Transverse colon (tissue), 4 donors: ENCODE data around the gene CCN5. TPM values are rescaled to one million over a fixed set of nuclear protein-coding genes. Genes with fewer than 3 reads are reported as not detected.
"Not testable (repeated sequence)": the region's sequence is repeated elsewhere in the genome, so short reads cannot be mapped to it uniquely, and the experiment has no call there.

Experiments used
- DNase-seq: peaks from one replicate; pipeline ENCODE4 v3.0.0-alpha.2; 2019
- H3K27ac ChIP-seq, 4 donors: fragments of 200-600 bp; sonication (generic); 2 replicates each; pipeline ENCODE4 v1.5.1; 2016 to 2018; ENCODE audit warnings: inconsistent platforms in 4 of 4
- H3K27me3 ChIP-seq: fragments of 200-600 bp; sonication (generic); 2 replicates; pipeline ENCODE4 v1.5.1; 2017; ENCODE audit warnings: inconsistent platforms
- H3K36me3 ChIP-seq, 4 donors: fragments of 200-600 bp; sonication (generic); 2 replicates each; pipeline ENCODE4 v1.5.1; 2017 to 2019; ENCODE audit warnings: inconsistent platforms in 4 of 4
- H3K4me1 ChIP-seq, 4 donors: fragments of 200-600 bp; sonication (generic); 2 replicates each; pipeline ENCODE4 v1.5.1; 2017 to 2020; ENCODE audit warnings: inconsistent platforms in 4 of 4
- H3K4me3 ChIP-seq, 4 donors: fragments of 200-600 bp; sonication (generic); 1 replicate in 1 of 4; 2 replicates in 3 of 4; pipeline versions ENCODE4 v1.5.1 to v1.6.1; 2017 to 2019; ENCODE audit warnings: inconsistent platforms in 4 of 4
- H3K9me3 ChIP-seq, 2 donors: fragments of 200-600 bp; sonication (generic); 2 replicates each; pipeline ENCODE4 v1.5.1; 2017 to 2019; ENCODE audit warnings: inconsistent platforms in 2 of 2
- CTCF ChIP-seq, 5 experiments: fragments of 200-600 bp in 3 of 5; fragments of 450-650 bp in 2 of 5; sonication (generic) in 3 of 5; IDR thresholded peaks; 1 replicate in 2 of 5; 2 replicates in 3 of 5; pipeline ENCODE4 v1.5.1; 2016 to 2017; ENCODE audit warnings: antibody characterized with exemption in 5 of 5, inconsistent platforms in 3 of 5, mild to moderate bottlenecking in 2 of 5, moderate library complexity in 1 of 5
- EP300 ChIP-seq: sonication (generic); formaldehyde crosslinking; IDR thresholded peaks from one replicate; pipeline ENCODE4 v1.6.1; 2017; ENCODE audit warnings: antibody characterized with exemption, low read depth
- POLR2A ChIP-seq: fragments of 450-650 bp; IDR thresholded peaks from one replicate; pipeline ENCODE4 v1.6.1; 2016; ENCODE audit warnings: antibody characterized with exemption, mild to moderate bottlenecking, moderate library complexity
- POLR2AphosphoS5 ChIP-seq, 3 donors: sonication (generic); formaldehyde crosslinking; IDR thresholded peaks; one replicate each; pipeline ENCODE4 v1.6.1; 2016; ENCODE audit warnings: antibody characterized with exemption in 3 of 3
- WGBS, 2 donors: methylation state at CpG; one replicate each; pipeline ENCODE4 v1.1.5; 2018; ENCODE audit warnings: low coverage in 1 of 2; 5-methylcytosine and 5-hydroxymethylcytosine counted together
- in situ Hi-C, 4 donors: fragments of 200-750 bp; cut with MboI; loops; one replicate each; pipeline versions ENCODE4 v1.15.0 to v1.15.1; 2017; ENCODE audit warnings: low sequenced_read_pairs in 3 of 4, low pct_ligation_motif_present in 1 of 4, low pct_unique_long_range_greater_than_20kb in 1 of 4
- intact Hi-C: fragments of 100-400 bp; cut with DNase I; formaldehyde crosslinking; loops from one replicate; pipeline ENCODE4 v1.15.1; 2023; ENCODE audit warnings: low total_unique reads
- total RNA-seq, 4 donors: library from RNA; depleted of rRNA; stranded (reverse); fragments of >200 nt; gene quantifications; one replicate each; pipeline ENCODE4 v1.1.0, GENCODE V29; 2016

The CCN5 gene
- total RNA-seq, 4 donors from 2014 or later: 9.5 to 20.6 (median 15.9) TPM

GRCh38 chr20:44758247-44759101 lies 43.3 kb downstream of the CCN5 start:
- no peak for TF ChIP-seq POLR2AphosphoS5 (IDR thresholded peaks at IDR 0.05)
- TF ChIP-seq EP300: no peak
- no peak for TF ChIP-seq CTCF (IDR thresholded peaks at IDR 0.05)
- TF ChIP-seq POLR2A: no peak
- intact Hi-C loops: no loop called here

DNA sequence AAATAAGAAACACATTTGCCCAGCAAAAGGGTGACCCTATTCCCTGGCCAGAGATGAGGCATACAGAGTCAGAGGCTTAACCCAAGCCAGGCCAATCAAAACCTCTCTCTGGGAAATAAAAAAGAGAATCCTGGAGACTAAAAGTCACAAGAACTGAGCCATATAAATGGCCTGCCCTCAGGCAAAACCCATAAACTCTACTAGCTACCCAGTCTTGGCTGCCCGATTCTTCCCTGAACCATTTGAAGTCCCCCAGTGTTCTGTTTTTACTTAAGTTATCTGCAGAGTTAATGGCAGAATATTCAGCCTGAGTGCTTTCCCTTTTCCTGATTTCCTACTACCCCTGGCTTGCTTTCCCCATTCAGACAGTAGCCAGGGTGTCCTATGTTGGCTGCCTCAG lies 44.4 kb downstream of the CCN5 start:
- WGBS, 2 donors: 88 to 89% methylated on average over 1 of the region's 1 CpG
- in situ Hi-C loops: no loop called here

More at GRCh38 chr20:44758247-44759101, 43.3 kb downstream of the CCN5 start:
- Histone ChIP-seq H3K4me3 (no peak overlapping the region), H3K9me3 (no peaks in the 10 kb centered on the region), H3K36me3 (no peaks in the 10 kb centered on the region), H3K27me3 (peaks cover 7% of the 10 kb centered on the region), H3K4me1 (no peaks in the 10 kb centered on the region), H3K27ac (no peak overlapping the region)
- in situ Hi-C loops: no loop called here
- 74 to 100% methylated on average over 2 to 10 of the region's 10 CpGs for WGBS, 2 donors
- no peak for DNase-seq

GRCh38 chr20:44761423-44761822 lies 46.3 kb downstream of the CCN5 start:
- in situ Hi-C loops (no loop called here), intact Hi-C loops (no loop called here)
- Histone ChIP-seq H3K4me3 (no peak overlapping the region), H3K27me3 (no peaks in the 10 kb centered on the region), H3K27ac (no peak overlapping the region), H3K4me1 (no peaks in the 10 kb centered on the region), H3K36me3 (no peaks in the 10 kb centered on the region), H3K9me3 (no peaks in the 10 kb centered on the region)
- DNase-seq: no peak
- no peak for TF ChIP-seq POLR2A
- TF ChIP-seq CTCF (IDR thresholded peaks at IDR 0.05): no peak
- no peak for TF ChIP-seq POLR2AphosphoS5 (IDR thresholded peaks at IDR 0.05)
- TF ChIP-seq EP300: no peak
- 64% methylated on average over 3 of the region's 3 CpGs; no CpG with 5 or more reads in 1 of the 2 donors for WGBS, 2 donors

More for the DNA sequence above, 44.4 kb downstream of the CCN5 start:
- H3K4me1 ChIP-seq: no peaks in the 10 kb centered on the region
- H3K9me3 ChIP-seq: no peaks in the 10 kb centered on the region
- intact Hi-C loops: no loop called here
- H3K36me3 ChIP-seq: no peaks in the 10 kb centered on the region
- no peak overlapping the region for H3K27ac ChIP-seq
- no peak for DNase-seq
- no peak overlapping the region for H3K4me3 ChIP-seq
- peaks cover 5% of the 10 kb centered on the region for H3K27me3 ChIP-seq
- TF ChIP-seq POLR2A (no peak), POLR2AphosphoS5 (IDR thresholded peaks at IDR 0.05) (no peak), CTCF (IDR thresholded peaks at IDR 0.05) (no peak), EP300 (no peak)

- no peak for DNase-seq
- Histone ChIP-seq H3K27me3 (peaks cover 5% of the 10 kb centered on the region), H3K9me3 (no peaks in the 10 kb centered on the region), H3K4me1 (no peaks in the 10 kb centered on the region), H3K36me3 (no peaks in the 10 kb centered on the region), H3K4me3 (no peak overlapping the region), H3K27ac (peak overlapping the region in 1 of 4 donors; percentile 17)
- TF ChIP-seq POLR2A: no peak
- TF ChIP-seq CTCF (IDR thresholded peaks at IDR 0.05): no peak
- no peak for TF ChIP-seq EP300
- TF ChIP-seq POLR2AphosphoS5 (IDR thresholded peaks at IDR 0.05): no peak
- in situ Hi-C loops (no loop called here), intact Hi-C loops (no loop called here)
- WGBS, 2 donors: 66% methylated on average over 10 of the region's 10 CpGs; no CpG with 5 or more reads in 1 of the 2 donors
These were observed 47.4 kb downstream of the CCN5 start for GRCh38 chr20:44762466-44763140.

DNA sequence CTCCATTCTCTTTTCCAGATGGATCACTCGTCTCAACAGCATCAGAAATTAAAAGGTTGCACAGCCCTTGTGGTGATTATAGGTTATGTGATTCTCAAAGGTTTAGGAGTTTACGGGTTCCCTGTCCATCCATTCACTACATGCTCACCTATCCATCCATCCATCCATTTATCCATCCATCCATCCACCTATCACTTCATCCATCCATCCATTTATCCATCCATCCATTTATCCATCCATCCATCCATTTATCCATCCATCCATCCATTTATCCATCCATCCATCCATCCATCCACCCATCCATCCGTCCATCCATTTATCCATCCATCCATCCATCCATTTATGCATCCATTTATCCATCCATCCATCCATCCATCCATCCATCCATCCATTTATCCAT lies 48.6 kb downstream of the CCN5 start:
- in situ Hi-C loops, H3K9me3 ChIP-seq, H3K4me3 ChIP-seq, H3K4me1 ChIP-seq, intact Hi-C loops, H3K27me3 ChIP-seq, H3K27ac ChIP-seq, H3K36me3 ChIP-seq, DNase-seq: not testable (repeated sequence)
- WGBS, 2 donors: 77 to 84% methylated on average over 3 of the region's 3 CpGs
